ENCODE data around the gene UBL4A. TPM values are rescaled to one million over a fixed set of nuclear protein-coding genes. Genes with fewer than 3 reads are reported as not detected.

UBL4A gene
- total and polyA plus RNA-seq, 9 of the 15 experiments (the other 6 are each of a cell fraction or from before 2014, with no cell fraction given), result 15.2 to 140 (median 100) TPM

GRCh38 chrX:154495472-154495922, 9.1 kb upstream of the UBL4A start (continued):
- peak; percentile 54 for TF ChIP-seq ZNF592 (IDR thresholded peaks at IDR 0.05)
- TF ChIP-seq ZBTB1 (CRISPR knock-in tag; IDR thresholded peaks at IDR 0.05; ENCODE audit: borderline replicate concordance, low read depth), result no peak
- TF ChIP-seq GATA2 (CRISPR knock-in tag; IDR thresholded peaks at IDR 0.05), result peak; percentile 55; the same call in 1 of the 2 replicates
- TF ChIP-seq SMARCE1 (IDR thresholded peaks at IDR 0.05), result peak; percentile 77
- TF ChIP-seq, protein P1, sequence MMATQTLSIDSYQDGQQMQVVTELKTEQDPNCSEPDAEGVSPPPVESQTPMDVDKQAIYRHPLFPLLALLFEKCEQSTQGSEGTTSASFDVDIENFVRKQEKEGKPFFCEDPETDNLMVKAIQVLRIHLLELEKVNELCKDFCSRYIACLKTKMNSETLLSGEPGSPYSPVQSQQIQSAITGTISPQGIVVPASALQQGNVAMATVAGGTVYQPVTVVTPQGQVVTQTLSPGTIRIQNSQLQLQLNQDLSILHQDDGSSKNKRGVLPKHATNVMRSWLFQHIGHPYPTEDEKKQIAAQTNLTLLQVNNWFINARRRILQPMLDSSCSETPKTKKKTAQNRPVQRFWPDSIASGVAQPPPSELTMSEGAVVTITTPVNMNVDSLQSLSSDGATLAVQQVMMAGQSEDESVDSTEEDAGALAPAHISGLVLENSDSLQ (IDR thresholded peaks at IDR 0.05), result peak; percentile 63
- no peak for TF ChIP-seq RBBP5 (IDR thresholded peaks at IDR 0.05; ENCODE audit: borderline replicate concordance, insufficient read depth, low read length, poor library complexity, severe bottlenecking)
- TF ChIP-seq ZC3H11A (IDR thresholded peaks at IDR 0.05; ENCODE audit: low read depth, low read length), result no peak
- TF ChIP-seq ESRRA (IDR thresholded peaks at IDR 0.05; ENCODE audit: borderline replicate concordance, low read depth), result no peak
- TF ChIP-seq LARP7 (IDR thresholded peaks at IDR 0.05), result no peak
- peak; percentile 71; the same call in 1 of the 2 replicates for TF ChIP-seq CTBP1 (IDR thresholded peaks at IDR 0.05; ENCODE audit: borderline replicate concordance)
- peak; percentile 53; the same call in 1 of the 2 replicates for TF ChIP-seq JUND (IDR thresholded peaks at IDR 0.05; ENCODE audit: borderline replicate concordance, low read depth, low read length)
- TF ChIP-seq JUND (tag; IDR thresholded peaks at IDR 0.05; ENCODE audit: borderline replicate concordance, low read depth, low read length), result peak; percentile 21; the same call in 1 of the 3 replicates
- no peak for TF ChIP-seq GABPB1 (CRISPR knock-in tag; IDR thresholded peaks at IDR 0.05)
- no peak for TF ChIP-seq HMG20B (CRISPR knock-in tag; IDR thresholded peaks at IDR 0.05)
- TF ChIP-seq, protein P2, sequence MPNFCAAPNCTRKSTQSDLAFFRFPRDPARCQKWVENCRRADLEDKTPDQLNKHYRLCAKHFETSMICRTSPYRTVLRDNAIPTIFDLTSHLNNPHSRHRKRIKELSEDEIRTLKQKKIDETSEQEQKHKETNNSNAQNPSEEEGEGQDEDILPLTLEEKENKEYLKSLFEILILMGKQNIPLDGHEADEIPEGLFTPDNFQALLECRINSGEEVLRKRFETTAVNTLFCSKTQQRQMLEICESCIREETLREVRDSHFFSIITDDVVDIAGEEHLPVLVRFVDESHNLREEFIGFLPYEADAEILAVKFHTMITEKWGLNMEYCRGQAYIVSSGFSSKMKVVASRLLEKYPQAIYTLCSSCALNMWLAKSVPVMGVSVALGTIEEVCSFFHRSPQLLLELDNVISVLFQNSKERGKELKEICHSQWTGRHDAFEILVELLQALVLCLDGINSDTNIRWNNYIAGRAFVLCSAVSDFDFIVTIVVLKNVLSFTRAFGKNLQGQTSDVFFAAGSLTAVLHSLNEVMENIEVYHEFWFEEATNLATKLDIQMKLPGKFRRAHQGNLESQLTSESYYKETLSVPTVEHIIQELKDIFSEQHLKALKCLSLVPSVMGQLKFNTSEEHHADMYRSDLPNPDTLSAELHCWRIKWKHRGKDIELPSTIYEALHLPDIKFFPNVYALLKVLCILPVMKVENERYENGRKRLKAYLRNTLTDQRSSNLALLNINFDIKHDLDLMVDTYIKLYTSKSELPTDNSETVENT (CRISPR knock-in tag; IDR thresholded peaks at IDR 0.05), result no peak
- no peak for TF ChIP-seq TCFL5 (CRISPR knock-in tag; conservative IDR thresholded peaks at IDR 0.05)
- no peak for TF ChIP-seq EP400 (IDR thresholded peaks at IDR 0.05)
- TF ChIP-seq KLF6 (CRISPR knock-in tag; IDR thresholded peaks at IDR 0.05; ENCODE audit: borderline replicate concordance), result no peak
- no peak for TF ChIP-seq ATF1 (CRISPR knock-in tag; IDR thresholded peaks at IDR 0.05)
- TF ChIP-seq ATF1 (tag; IDR thresholded peaks at IDR 0.05), result peak; percentile 53
- TF ChIP-seq FOXM1 (IDR thresholded peaks at IDR 0.05; ENCODE audit: low read depth), result peak; percentile 25; the same call in 1 of the 2 replicates
- no peak for TF ChIP-seq FOXM1 (CRISPR knock-in tag; IDR thresholded peaks at IDR 0.05; ENCODE audit: low read depth)
- no peak for TF ChIP-seq PRMT5 (CRISPR knock-in tag; IDR thresholded peaks at IDR 0.05)
- no peak for TF ChIP-seq ZFP30 (CRISPR knock-in tag; IDR thresholded peaks at IDR 0.05; ENCODE audit: borderline replicate concordance)
